Non-pigmented ciliary epithelial cell (primary cell): Measurements from ENCODE around the gene PAK4.

ENCODE experiments used
- DNase-seq: peaks from one replicate; pipeline ENCODE4 v3.0.0-alpha.2; 2010; ENCODE audit warnings: low read depth

Gene PAK4

DNA sequence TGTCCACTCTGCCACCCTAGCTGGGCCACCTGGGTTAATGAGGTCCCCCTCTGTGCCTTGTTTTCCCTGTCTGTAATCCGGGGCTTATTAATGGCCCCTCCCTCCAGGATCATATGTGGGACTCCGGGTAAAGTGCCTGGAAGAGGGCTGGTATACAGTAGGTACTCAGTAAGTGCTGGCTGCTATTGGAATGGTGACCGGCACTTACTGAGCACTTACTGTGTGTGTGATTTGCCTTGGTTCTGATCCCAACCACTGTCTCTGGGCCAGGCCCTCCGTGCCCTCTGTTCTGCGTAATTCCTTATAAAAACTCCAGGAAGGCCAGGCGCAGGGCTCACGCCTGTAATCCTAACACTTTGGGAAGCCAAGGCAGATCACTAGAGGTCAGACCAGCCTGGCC lies 40.3 kb downstream of the PAK4 start:
- no peak for DNase-seq

DNA sequence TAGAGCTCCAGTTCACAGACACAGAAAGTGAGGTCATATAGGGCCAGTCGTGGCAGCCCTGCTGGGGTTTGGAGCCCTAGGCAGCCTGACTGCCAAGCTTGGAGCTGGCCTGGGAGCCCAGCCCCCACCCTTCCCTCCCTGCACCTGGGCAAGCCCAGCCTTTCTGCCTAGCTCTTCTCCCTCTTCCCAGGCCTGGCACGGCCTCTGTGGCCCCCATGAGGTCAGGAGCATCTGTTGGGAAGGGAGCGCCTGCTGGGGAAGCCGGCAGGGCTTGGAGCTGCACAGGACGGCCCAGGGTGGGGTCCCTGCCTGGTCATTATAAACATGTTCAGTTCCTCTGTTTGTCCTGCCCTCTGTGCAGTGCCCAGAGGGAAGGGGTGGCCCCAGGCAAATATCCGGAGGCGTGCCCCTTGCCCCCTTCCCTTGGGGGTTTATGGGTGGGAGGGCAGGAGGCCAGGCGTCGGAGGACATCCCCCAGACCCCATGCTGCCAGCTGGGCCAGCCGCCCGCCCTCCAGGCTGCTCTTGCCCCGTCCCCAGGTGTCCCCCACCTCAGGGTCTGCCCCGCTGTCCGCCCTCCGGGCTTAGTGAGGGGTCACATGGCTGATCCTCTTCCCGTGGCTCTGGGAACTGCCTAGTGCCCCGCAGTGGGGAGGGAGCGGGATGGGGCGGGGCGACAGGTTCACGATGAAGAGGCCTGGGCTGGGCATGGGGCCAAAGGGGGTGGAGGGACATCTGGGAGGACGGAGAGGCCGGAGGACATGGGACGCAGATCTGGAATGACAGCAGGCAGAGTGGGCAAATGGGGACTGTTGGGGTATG lies 41.2 kb downstream of the PAK4 start:
- no peak for DNase-seq

DNA sequence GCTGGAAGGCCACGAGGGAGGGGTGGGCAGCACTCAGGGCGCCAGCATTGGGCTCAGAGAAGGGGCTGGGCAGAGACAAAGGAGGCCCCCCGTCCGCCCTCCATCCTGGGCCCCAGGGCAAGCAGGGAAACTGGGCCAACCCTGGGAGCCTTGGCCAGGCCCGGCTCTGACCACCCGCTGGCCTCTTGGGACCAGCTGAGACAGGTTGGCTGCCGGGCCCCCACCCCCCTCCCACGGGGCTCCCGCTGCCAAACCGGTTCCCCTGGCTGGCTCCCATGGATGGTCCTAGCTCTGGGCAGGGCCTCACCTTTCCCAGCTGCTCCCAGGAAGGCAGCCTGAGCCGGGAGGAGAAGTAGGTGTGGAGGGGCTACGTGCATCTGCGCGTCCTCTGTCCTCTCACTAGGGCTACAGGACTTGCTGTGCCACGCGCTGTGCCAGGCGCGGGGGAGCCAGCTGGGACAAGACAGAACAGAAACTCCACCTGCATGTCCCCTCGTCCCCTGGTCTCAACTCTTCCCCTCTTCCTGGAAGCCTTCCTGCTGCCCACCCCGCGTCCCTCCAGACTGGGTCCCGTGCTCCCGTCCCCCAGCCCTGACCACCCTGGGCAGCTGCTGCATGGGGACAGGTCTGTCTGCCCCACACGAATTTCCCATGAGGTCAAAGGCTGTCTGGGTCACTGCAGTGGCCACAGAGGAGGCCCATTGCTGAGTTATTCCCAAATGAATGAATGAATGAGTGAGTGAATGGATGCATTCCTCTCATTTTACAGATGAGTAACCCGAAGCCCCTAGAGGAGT lies 42.1 kb downstream of the PAK4 start:
- DNase-seq, result no peak

DNA sequence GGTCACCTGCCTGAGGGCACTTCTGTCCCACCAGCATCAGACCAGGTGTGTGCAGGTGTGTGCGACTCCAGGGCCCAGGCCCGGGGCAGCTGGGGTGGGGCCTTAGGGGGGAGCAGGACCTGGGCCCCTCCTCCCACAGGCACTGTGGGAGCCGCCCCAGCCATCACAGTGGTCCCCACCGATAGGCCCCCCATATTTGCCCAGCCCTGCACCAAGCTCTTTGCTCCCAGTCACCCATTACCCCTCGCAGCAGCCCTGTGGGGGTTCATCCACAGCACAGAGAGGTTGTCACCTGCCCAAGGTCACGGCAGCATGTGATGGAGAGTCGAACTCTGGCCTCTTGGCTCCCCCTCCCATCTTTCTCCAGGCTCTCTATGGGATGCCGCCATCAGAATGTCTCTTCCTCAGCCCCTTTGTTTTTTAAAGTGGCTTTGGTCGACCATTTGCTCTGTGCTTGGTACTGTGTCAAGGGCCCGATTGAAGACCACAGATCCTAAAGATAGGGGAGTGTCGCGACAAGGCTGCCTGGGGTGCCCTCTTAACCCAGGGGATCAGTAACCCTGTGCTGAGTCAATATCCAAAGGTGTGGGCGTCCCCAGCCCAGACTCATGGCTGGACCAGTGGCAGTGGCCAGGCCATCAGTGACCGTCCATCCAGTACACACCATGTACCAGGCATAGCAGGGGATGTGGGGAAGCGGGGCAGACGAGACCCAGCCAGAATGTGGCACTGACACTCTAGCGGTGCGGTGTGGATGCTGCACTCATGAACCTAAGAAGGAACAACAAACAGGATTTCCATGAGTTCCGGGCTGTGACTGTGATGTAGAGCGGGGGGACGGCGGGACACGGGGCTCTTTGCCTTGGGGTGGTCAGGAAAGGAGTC lies 42.9 kb downstream of the PAK4 start:
- no peak for DNase-seq

DNA sequence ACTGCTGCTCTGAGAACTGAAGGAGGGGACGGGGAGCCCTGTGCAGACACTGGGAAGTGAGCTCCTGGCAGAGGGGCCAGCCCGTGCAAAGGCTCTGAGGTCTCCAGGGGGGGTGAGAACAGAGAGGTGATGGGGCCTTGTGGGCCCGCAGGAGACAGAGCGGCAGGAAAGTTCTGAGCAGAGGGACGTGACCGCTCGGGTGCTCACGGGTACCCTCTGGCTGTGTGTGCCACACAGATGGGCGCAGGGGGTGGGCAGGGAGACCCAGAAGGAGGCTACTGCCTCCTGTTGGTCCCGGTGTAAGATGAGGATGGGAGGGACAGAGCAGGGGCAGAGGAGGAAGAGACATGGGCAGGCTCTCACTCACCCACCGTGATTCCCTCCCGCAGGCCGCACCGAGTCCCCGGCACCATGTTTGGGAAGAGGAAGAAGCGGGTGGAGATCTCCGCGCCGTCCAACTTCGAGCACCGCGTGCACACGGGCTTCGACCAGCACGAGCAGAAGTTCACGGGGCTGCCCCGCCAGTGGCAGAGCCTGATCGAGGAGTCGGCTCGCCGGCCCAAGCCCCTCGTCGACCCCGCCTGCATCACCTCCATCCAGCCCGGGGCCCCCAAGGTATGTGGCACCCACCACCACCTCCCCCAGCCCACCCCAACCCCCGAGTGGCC lies 43.7 kb downstream of the PAK4 start:
- no peak for DNase-seq

DNA sequence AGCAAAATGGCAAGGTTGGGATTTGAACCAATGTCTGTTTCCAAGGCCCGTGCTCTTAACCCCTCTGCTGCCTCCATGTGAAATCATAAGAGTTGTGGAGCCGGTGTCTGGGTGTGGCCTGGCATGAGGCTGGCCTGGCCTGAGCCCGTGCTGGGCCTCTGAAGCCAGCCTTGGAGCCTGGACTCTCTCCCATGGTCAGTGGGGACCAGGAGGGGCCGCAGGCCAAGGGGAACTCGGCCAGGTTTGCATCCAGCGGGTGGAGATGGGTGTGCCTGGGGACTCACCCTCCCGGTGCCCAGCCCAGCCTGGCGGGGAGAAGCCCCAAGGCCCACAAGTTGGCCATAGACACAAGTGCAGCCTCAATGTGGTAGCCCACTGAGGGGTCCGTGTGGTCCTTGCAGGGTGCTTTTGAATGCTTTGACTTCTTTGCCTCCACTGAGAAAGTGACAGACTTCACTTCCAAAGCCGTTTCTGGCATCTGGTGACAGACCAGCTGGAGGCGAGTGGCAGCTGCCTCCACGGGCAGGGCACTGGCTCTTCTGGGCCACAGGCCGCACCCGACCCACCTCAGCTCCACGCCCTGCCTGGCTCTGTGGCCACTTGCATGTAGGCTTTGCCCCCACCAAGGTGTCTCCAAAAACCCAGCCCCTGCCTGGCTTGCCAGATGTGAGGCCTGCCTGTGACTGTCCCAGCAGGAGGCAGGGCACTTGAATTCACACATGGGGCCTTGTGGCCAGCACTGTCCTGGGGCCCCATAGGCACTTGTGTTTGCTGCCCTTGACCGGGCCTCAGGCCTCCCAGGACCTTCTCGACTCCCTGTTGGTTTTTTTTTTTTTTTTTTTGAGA lies 45.0 kb downstream of the PAK4 start:
- DNase-seq, result no peak

DNA sequence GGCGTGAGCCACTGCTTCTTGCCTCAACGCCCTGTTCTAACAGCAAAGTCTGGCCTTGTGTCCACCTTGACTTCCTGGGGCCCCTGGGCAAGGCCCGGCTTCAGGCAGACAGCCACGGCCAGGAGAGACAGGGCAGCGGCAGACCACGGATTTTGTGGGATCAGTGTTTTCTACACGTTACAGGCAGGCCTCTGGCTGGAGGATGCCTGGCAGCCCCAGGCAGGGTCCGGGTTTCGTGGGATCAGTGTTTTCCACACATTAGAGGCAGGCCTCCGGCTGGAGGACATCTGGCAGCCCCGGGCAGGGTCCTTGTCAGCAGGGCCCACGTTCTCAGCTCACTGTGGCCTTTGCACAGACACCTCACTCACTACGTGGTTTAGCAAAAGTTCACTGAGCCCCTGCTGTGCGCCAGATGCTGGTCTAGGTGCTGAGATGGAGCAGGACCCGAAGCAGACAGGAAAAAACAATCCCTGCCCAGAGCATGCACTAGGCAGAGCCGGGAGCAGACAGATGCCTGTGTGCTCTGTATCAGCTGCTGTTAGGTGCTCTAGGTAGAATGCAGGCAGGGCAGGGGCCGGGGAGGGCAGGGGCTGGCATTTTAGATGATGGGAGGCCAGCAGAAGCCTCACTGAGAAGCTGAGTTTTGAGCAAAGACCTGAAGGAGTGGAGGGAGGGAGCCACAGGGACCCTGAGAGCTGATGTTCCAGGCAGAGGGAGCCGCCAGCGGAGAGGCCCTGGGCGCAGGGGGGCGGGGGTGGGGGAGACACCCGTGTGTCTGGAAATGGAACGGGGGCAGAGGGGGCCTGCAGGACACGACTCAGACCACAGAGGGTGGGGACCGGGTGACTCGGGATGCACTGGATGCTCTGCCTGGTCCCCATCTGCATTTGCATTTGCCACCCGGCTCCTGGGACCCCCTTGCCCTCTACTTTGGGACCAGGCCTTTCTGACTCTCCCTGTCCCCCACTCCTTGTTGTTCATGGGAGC lies 46.2 kb downstream of the PAK4 start:
- DNase-seq, result no peak

DNA sequence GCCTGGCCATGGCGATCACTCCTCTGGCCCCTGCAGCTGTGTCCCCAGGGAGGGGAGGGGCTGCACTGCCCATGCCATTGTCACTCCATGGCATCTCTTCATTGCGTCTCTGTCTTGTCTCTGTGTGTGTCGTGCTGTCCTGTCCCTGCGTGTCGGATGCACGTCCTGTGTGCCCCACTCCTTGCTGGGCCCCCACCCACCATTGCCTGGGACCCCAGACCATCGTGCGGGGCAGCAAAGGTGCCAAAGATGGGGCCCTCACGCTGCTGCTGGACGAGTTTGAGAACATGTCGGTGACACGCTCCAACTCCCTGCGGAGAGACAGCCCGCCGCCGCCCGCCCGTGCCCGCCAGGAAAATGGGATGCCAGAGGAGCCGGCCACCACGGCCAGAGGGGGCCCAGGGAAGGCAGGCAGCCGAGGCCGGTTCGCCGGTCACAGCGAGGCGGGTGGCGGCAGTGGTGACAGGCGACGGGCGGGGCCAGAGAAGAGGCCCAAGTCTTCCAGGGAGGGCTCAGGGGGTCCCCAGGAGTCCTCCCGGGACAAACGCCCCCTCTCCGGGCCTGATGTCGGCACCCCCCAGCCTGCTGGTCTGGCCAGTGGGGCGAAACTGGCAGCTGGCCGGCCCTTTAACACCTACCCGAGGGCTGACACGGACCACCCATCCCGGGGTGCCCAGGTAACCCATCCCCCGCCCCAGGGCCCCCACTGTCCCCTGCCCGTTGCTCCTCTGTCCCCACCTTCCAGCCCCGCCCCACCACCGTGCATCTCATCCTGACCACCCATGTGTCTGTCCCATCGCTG lies 47.3 kb downstream of the PAK4 start:
- DNase-seq, result no peak

DNA sequence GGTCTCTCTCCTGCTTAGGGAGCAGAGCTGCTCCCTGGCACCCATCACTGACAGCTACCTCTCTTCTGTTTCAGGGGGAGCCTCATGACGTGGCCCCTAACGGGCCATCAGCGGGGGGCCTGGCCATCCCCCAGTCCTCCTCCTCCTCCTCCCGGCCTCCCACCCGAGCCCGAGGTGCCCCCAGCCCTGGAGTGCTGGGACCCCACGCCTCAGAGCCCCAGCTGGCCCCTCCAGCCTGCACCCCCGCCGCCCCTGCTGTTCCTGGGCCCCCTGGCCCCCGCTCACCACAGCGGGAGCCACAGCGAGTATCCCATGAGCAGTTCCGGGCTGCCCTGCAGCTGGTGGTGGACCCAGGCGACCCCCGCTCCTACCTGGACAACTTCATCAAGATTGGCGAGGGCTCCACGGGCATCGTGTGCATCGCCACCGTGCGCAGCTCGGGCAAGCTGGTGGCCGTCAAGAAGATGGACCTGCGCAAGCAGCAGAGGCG lies 48.0 kb downstream of the PAK4 start:
- DNase-seq, result no peak

DNA sequence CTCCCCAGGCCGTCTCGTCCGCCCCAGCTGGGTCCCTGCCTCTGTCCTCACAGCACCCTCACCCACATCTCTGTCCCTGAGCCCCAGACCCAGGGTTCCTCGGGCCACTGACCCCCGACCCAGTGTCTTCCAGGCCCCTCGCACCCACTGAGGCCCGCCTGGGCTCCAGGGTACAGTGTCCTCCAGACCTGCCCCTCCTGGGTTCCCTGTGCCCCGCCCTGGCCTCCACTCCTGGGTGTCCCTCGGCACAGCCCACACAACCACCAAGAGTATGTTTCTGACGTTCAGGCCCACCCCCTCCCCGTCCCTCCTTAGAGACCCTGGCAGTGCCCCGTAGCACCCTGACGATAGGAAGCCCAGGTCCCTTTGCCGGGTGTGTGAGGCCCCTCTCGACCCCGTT lies 48.6 kb downstream of the PAK4 start:
- DNase-seq, result no peak

DNA sequence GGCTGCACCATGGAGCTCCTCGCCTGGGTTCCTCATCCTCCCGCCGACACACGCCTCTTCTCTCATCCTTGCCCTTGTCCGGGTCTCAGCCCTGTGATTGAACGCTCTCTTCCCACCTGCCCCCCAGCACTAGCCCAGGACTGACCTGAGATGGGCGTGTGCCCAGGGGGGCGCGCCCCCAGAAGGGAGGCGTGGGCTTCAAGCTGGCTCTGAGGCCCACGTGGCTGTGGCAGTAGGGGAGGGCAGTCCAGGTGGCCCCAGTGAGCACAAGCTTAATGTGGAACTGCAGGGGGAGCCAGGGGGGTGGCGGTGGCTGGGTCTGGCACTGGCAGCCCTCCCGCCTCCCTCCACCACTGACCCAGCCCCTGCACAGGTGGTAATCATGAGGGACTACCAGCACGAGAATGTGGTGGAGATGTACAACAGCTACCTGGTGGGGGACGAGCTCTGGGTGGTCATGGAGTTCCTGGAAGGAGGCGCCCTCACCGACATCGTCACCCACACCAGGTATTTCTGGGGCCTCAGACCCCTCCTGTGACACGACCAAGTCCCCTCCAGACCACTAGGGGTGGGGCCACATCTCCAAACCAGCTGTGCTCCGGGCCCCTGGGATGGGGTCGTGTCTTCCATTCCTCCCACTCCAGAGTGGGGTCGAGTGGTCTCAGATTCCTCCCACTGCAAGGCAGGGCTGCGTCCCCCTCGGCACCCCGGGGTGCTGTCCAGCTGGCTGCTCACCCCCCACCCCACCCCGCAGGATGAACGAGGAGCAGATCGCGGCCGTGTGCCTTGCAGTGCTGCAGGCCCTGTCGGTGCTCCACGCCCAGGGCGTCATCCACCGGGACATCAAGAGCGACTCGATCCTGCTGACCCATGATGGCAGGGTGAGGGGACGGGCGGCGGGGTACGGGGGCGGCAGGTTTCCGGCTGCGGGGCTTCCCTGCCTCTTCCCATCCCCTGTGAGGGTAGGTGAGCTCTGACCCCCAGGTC lies 49.3 kb downstream of the PAK4 start:
- no peak for DNase-seq

DNA sequence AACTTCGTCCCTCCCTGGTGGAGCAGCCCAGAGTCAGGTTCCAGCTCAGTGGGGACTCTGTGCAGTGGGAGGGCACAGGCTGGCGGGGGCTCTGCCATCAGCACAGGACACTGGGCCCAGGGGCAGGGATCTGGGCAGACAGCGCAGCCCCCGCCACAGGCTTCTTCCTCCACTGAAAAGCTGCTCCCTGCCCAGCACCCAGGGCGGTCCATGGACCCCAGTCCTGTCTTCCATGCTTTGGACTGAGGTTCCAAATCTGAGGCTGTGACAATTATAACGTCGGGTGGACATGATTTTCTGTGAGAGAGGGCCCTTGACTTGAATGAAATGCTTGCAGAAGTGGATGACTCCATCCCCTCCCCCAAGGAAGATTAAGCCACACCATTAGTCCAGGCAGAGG lies 50.0 kb downstream of the PAK4 start:
- no peak for DNase-seq

DNA sequence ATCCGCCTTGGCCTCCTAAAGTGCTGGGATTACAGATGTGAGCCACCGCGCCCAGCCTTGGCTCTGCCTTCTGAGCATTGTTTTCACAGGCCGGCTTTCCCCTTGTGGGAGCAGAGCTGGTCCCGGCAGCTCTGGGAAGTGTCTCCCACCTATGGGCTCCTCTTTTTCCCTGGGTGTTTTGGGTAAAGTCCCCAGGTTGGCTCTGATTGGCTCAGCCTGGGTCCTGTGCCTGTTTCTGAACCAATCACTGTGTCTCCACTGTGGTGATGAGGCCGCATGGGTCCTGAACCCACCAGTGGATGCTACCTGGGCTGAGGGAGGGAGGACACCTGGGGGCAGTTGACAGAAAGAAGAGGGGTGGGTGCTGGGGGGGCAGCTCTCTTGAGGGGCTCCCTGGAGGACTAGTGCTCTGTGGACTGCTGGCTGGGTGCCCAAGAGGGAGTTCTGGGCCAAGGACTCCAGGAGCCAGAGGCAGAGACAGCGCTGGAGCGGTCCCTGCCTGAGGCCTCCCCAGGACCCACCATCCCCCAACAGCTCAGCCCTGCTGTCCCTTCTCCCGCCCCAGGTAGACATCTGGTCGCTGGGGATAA lies 51.6 kb downstream of the PAK4 start:
- no peak for DNase-seq

DNA sequence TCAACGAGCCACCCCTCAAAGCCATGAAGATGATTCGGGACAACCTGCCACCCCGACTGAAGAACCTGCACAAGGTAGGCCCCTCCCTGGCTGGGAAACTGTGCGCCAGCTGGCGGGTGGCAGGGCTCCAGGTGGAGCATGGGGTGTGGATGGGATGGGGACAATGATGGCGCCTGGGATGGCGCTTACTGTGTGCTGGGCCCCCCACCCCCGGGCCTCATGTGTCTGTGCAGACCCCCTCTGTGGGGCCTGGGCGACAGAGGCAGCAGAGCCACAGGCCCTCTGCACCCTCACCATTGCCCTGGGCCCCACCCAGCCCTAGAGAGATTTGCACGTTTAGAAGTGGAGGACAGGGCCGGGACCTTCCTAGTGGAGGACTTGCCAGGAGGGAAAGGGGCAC lies 52.1 kb downstream of the PAK4 start:
- DNase-seq, result no peak

DNA sequence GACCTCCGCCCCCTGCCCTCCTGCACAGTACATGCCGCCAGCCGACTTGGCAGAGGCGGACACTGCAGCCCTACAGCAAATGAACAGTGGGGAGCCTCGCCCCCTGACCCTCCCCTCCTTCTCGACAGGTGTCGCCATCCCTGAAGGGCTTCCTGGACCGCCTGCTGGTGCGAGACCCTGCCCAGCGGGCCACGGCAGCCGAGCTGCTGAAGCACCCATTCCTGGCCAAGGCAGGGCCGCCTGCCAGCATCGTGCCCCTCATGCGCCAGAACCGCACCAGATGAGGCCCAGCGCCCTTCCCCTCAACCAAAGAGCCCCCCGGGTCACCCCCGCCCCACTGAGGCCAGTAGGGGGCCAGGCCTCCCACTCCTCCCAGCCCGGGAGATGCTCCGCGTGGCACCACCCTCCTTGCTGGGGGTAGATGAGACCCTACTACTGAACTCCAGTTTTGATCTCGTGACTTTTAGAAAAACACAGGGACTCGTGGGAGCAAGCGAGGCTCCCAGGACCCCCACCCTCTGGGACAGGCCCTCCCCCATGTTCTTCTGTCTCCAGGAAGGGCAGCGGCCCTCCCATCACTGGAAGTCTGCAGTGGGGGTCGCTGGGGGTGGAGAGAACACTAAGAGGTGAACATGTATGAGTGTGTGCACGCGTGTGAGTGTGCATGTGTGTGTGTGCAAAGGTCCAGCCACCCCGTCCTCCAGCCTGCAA lies 52.9 kb downstream of the PAK4 start:
- DNase-seq, result no peak

DNA sequence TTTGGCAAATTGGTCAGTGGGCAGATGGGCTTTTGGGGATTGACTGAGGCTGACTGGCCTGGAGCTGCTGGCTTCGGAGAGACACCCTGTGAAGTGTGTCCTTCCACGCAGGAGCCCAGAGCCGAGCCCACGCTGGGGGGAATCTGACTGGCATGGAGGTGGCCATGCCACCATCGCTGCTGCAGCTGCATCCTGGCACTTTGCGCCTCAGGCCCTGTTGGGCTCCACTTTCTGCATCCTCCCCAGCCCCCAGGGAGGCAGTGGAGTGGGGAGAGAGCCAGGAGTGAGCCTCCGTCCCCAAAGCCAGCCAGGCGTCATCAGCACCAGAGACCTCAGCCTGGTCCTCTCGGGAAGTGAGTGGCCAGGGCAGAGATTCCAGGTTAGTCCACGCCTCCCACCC lies 54.2 kb downstream of the PAK4 start:
- DNase-seq, result no peak
